GM21576 (cell line): ENCODE measurements around the gene MN1.
"Not testable (repeated sequence)": the region's sequence is repeated elsewhere in the genome, so short reads cannot be mapped to it uniquely, and the experiment has no call there.

Source experiments
- ATAC-seq: cut with Tn5 transposase; IDR thresholded peaks from one replicate; pipeline ENCODE4 v1.9.1; 2021; ENCODE audit warnings: mild to moderate bottlenecking, moderate library complexity; ENCODE audit not compliant: unreplicated experiment

MN1 gene

DNA sequence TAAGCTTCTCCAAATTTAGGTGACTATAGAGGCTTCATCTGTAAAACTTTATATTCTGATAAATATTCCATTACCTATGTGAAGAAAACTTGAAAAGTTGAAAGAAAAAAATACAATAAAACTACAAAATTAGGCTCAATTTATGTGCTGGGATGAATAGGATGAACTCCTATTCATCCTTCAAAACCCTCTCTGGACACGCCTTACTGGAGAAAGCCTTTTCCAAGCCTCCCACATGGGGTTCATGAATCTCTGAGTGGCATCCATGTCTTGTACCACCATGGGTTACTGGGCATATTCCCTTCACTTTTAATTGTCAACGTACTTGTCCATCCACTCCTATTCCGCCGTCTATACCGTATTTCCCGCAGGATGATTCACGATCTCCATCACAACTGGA is 55.7 kb downstream of the MN1 start:
- no peak for ATAC-seq

DNA sequence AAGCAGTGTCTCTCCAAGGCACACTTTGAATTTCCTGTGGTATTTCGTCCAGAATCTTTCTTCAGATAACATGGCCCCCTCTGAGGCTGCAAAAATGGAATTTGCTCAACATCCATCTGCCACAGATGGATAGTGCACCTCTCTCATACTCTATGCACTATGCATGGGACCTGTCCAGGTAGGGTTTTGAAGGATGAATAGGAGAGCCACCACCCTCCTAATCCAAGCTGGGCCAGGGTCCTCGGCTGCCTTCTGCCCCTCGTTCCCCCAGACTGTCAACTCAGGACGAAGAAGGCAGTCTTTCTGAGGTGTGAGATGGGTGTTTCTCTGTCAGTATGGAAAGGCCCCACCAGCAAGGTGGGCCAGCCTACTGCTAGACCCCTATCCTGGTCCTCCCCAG is 56.4 kb downstream of the MN1 start:
- ATAC-seq, result no peak

DNA sequence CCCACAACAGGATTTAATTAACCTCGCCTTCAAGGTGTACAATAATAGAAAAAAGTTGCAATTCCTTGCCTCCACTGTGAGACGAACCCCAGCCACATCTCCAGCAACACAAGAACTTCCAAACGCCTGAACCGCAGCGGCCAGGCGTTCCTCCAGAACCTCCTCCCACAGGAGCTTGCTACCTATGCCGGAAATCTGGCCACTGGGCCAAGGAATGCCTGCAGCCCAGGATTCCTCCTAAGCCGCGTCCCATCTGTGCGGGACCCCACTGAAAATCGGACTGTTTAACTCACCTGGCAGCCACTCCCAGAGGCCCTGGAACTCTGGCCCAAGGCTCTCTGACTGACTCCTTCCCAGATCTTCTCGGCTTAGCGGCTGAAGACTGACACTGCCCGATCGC is 57.5 kb downstream of the MN1 start:
- not testable (repeated sequence) for ATAC-seq

DNA sequence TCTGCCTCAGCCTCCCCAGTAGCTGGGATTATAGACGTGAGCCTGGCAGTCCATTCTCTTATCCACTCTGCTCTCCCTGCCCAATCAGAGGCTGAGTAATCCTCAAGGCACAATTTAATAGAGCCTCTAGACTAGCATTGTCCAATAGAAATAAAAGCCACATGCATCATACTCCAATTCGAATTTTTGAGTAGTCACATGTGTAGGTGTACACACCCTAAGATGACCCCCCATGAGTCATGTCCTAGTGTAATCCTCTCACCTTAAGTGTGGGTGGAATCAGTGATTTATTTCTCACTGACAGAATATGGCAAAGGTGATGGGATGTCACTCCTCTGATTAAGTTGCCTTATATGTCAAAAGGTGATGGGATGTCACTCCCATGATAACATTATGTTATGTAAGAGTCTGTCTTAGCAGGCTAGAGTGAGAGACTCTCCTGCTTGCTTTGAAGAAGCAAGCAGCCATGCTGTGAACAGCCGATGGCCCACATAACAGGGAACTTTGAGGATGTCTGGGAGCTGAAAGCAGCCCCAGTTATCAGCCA is 61.3 kb downstream of the MN1 start:
- ATAC-seq, result no peak

DNA sequence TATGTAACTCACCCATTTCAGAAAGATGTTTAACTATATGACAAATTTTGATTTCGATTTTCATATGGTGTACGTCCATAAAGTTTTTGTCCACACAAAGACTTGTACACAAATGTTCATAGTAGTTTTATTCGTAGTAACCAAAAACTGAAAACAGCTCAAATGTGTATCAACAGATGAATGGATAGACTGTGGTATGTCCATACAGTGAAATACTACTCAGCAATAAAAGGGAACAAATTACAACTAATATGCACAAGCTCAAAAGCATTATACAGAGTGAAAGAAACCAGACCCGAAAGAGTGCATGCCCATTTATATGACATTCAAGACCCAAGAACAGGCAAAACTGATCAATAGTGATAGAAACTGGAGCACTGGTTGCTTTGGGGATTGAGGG is 64.0 kb downstream of the MN1 start:
- no peak for ATAC-seq

DNA sequence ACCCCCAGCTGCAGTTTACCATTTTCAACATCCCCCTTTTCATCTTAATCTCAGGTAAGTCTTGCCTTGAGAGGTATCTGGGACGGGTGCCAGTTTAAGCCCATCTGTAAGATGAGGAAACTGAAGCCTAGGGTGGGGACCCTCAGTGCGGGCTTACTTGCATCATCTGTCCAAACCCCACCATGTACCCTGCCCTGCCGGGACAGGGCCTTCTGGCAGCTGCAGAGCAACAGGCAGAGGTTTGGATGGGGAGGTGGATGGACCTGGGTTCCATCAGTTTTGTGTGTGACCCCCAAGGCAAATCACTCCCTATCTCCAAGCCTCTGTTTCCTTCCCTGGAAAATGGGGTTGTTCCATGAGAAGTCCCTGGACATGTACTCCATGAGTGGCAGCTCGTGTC is 67.5 kb downstream of the MN1 start:
- ATAC-seq, result no peak

DNA sequence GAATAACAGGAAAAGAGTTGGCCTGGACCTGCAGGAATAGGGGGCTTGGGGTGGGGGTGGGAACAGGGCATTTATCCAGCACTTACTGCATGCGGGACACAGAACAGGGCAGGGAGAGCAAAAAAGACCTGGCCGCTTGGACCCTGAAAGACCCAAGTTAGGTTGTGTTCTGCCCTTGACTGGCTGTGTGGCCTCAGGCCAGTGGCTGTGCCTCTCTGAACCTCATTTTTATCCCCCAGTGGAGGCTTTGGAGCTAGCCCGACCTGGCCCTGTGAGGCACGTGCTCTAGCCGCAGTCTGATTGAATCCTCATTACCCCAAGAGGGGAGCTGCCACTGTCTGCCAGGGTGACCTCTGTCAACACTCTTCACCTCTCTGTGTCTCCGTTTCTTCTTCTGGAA is 68.7 kb downstream of the MN1 start:
- ATAC-seq, result no peak

DNA sequence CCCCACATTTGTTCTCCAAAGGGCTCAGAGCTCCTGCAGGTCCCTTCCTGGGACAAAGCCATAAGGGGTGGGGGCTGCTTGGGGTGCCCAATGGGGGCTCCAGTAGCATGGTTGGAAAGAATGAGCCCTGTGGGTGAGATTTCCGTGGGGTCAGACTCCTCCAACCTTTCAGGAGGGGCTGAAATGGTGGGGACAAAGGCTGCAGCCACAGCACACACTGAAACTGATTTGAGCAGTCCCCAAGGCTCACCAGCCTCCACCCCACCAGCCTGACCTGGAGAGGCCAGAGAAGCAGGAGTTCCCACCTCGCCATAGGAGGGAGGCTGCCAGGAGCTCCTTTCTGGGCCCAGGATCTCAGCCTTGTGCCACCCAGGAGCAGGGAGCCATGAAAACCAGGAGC is 69.2 kb downstream of the MN1 start:
- no peak for ATAC-seq

DNA sequence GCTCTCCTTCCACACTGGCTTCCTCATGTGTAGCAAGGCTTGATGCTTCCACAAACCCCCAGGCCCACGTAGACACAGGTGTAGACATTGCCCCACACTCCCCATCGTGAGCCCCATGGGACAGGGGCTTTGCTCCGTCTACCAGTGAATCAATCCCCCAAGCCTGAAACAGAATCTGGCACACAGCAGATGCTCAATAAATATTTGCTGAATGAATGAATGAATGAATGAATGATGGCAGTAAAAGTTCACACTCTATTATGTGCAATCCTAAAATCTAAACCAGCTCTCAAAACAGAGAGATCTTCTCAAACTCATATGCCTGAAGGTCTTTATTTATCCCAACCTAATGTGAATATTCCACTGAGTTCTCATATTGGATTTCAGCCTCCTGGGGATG is 69.9 kb downstream of the MN1 start:
- no peak for ATAC-seq

DNA sequence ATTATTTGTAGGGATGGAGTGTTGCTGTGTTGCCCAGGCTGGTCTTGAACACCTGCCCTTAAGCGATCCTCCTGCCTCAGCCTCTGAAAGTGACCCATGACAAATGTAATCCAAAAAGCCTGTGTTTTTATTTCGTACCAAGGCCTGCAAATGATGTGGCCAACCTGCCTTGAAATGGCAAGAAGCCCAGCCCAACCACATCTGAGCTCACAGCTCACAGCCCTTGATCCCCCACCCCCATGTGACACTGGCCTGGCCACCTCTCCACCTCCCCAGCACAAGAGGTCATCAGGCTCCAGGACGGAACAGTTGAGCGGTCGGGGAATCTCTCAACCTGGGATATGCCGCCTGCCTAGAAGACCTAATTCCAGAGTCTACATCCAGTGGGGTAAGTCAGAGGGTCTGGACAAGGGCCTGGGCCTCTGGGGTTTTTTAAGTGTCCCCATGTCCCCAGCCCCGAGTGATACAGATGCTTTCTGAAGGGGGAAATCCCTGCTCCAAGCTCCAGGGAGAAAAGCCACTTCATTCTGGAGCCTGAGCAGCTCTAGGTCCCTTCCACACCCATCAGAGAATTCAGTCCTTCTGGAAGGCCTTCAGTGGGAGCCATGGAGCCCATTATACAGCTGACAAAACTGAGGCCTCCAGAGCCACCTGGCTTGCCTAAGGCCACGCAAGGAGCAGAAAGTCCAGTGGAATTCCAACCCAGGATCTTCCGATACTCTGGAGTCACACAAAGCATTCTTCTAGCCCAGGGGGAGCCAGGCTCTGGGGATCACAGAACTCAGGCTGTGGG is 70.7 kb downstream of the MN1 start:
- no peak for ATAC-seq

DNA sequence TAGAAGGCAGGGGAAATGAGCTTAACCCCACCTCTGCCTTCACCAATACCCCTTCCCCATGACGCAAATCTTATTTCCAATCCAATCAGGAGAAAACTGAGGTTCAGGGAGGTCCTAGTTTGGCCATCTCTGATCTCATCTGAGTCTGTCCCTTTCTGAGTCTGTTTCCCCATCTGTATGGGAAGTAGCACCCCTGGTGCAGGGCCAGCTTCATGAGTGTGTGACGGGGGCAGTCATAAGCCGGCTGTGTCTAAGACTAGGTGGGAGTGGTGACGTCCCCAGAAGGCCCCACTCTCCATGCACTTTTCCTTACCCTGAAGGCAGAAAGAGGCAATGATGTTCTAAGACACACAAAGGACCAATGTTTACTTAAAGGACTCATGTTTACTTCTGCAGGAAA is 72.3 kb downstream of the MN1 start:
- no peak for ATAC-seq

DNA sequence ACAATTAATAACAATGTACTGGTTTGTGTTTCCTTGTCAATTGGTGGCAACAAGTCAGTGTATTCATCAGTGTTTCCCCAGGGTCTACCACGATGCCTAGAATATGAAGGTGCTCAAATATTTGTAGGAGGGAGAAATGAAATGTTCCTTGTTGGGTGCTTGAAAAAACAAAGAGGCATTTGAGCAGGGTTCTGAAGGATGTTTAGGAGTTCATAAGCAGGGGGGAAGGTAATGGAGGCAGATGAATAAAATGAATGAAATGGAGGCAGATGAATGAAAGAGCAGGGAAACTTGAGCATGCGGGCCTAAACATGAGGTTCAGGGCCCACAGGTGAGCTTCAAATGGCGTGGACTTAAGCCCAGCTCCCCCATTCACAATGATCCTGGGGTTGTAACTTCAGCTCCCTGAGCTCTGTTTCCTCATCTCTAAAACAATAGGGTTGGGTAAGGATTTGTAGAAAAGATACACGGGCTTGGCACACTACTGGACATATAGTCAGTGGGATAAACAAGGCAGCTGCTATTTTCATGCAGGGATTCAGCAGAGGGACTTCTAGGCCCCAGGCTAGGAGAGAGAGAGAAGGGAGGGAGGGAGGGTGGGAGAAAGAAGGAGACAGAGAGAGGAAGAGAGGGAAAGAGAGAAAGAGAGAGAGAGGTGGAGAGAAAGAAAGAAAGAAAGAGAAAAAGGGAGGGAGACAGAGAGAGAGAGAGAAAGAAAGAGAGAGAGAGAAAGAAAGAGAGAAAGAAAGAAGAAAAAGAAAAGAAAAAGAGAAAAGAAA is 73.7 kb downstream of the MN1 start:
- ATAC-seq, result no peak

DNA sequence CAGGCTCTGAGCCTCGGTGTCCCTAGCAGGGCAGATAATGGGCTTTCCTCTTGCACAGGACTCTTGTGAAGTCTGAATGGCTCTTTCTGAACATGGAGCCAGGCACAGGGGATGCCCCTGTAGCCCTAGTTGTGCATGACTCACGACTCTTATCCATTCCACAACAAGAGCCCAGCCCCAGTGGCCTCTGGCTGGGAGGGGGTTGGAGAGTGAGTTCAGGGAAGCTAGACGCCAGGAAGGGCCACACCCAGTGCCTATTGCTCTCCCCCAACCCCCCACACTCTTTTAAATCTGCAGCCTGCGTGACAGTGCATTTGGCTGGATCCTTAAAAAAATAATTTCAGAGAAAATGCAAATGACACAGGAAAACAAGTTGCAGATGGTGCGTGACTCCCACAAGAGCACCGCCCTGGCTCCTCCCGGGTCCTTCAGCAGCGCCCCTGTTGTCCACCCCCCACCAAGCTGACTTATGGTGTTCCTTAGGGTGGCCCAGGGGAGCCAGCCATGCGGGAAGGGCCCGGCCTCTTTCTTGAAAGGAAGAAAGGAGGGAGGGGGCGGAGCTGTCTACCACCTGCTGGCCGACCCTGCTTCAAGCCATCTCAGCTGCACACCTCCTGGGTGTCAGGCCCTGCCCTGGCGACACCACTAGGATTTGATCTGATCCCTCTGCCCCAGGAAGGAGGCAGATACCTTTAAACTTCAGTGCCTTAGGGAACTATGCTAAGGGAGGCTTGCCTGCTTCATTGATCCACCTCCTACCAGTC is 74.7 kb downstream of the MN1 start:
- ATAC-seq, result no peak

DNA sequence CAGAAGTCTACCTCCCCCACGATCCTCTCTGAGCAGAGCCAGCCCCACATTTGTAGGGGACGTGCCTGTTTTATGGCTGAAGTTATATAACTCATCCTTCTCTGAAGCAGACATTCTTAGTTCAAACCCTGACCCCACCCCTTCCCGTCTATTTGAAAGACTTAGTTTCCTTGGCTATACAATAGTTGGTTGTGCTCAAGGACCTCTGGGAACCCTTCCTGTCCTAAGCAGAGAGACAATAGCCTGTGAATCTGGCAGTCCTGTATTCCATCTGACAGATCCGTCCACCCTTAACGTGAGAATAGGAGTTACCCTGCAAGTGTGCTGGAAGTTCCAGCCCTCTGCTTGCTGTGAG is 75.2 kb downstream of the MN1 start:
- ATAC-seq, result no peak

DNA sequence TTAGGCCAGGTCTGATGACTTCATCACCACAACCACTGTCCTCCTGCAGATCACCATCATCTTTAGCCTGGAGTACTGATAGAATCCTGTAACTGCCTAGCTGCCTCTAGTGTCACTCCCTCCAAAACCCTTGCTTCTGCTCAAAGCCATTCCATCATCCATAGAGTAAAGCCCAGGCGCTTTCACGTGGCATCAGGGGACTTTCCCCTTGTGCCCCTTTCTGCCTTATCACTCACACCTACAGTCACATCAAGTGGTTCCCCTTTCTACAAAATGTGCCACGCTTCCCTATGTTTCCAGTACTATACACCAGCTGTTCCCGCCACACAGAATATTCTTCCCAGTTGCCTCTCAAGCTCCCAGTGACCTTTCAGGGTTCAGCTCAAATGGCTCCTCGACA is 75.9 kb downstream of the MN1 start:
- no peak for ATAC-seq

DNA sequence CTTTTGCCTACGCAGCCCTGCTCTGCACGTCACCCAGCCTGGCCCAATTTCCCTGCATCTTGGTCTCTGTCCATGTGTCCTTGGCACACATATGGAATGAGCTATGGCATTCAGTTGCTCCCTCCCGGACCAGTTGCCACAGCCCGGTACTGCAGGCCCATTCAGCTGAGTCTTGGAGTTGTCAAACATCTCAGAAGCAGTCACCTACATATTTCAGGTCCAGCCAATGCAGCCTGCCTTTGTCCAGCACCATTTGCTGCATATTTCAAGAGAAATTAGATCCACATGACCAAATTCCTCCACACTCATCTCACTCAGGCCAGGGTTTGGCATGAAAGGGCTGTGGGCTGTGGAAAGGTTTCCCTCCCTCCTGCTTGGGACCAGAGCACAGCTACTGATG is 76.8 kb downstream of the MN1 start:
- no peak for ATAC-seq

DNA sequence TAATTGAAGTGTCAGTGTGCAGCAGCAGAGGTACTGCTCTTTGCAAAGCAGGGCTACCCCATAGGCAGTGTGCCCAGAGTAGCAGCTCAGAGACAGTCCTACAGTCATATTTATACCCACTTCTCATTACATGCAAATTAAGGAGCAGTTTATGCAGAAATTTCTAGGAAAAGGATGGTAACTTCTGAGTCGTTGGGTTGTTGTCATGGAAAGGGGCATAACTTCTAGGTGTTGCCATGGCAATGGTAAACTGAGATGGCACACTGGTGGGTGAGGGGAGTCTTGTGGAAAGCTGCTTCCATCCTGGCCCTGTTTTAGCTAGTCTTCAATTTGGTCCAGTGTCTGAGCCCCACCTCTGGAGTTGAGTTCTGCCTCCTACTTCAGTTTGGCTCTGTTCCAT is 77.4 kb downstream of the MN1 start:
- no peak for ATAC-seq

DNA sequence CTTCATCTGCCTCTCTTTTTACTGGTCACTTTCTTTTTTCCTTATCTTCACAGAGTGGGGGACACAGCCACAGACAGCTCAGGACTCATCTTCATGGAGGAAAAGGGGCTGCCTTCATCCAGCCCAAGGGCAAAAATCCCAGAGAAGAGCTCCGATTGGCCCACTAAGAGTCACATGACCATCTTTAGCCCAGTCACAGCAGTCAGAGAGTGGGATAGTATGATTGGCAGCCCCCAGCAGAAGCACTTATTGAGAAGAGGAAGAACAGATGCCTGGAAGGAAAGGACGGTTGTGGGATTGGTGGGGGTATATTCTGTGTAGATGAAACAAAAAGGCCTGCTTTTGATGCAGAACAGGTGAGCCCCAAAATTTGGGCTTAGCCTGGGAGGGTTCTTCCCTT is 77.8 kb downstream of the MN1 start:
- no peak for ATAC-seq

DNA sequence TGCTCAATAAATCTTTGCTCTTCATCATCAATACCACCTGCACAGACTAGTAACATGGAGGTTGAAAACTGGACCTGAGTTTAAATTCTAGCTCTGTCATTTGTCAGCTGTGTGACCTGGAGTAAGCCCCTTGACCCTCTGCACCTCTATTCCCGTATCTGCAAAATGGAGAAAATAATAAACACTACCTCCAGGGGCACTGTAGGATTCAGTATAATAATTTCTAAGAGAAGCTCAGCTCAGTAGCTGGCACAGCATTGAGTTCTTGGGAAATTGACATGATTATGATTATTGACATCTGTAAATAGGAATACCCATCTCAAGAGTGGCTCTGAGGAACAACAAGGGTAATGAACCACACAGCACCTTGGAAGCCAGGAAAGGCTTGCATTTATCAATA is 78.4 kb downstream of the MN1 start:
- ATAC-seq, result no peak

DNA sequence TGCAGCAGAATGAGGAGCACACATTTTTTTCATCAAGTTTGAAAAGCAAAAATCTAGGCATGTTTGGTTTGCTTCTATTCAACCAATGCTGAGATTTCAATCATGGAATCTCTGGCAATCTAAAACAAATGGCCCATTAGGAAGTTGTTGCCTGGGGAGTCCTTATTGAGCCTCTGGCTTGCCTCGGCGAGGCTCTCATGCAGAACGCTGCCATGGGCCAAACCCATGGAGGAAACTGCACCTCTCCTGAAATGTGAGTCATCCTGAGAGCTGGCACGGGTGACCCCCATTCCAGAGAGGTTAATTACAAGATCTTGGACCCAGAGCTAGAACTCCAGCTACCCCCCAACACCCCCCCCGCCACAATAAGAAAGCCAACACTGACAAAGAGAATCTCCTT is 80.7 kb downstream of the MN1 start:
- no peak for ATAC-seq

DNA sequence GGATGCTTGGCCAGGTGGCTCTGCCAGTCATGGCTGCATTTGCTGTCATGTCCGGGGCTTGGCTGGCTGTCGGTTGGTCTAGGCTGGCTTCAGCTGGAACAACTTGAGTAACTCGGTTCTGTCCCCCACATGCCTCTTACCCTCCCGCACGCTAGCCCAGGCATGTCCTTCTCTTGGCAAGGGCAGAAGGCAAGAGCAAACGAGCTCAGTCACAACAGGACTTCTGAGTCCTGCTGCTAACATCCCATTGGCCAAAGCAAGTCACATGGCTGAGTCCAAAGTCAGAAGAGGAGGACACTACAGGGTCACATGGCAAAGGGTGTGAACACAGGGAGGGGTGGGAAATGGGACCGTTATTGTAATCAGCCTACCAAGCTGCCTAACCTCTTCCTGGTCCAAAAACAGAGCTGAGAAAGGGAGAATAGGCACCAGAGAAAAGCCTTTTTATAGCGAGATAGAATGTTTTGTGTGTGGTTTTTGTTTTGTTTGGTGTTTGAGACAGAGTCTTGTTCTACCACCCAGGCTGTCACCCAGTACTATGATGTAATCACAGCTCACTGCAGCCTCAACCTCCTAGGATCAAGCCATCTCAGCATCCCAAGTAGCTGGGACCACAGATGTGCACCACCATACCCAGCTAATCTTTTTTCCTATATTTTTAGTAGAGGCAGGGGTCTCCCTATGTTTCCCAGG is 81.9 kb downstream of the MN1 start:
- no peak for ATAC-seq
